Measurements from ENCODE around the gene RGCC.
A peak's percentile ranks its signal among the peaks of the same experiment; 100 is the strongest.

The RGCC gene

DNA sequence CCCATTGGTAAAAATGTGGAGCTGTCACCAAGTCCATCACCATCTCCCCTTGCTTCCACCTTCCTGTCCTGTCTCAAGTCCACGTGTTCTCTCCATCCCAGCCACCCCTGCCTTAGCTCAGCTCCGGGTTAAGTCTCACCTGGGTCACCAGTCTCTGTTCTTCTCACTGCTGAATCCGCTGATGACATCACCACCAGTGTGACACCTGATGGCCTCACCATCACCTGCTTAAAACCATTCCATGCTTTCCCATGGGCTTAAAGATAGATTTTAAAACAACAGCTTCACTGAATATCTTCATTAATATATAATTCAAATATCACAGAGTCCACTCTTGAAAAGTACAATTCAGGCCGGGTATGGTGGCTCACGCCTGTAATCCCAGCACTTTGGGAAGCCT, 42.1 kb downstream of the RGCC start:
- no peak for DNase-seq
- H3K9me3 ChIP-seq (replicated peaks; ENCODE audit: insufficient read depth, low read length): no peaks in the 10 kb centered on the region
- no peaks in the 10 kb centered on the region for H3K79me2 ChIP-seq (ENCODE audit: low read length)
- H2AFZ ChIP-seq (ENCODE audit: low read length): no peak overlapping the region
- H3K4me1 ChIP-seq (ENCODE audit: low read length): peaks cover 69% of the 10 kb centered on the region
- no peak overlapping the region for H3K4me3 ChIP-seq (ENCODE audit: low read length)
- H3K27me3 ChIP-seq (replicated peaks; ENCODE audit: insufficient read depth, low read length): no peaks in the 10 kb centered on the region
- peaks cover 31% of the 10 kb centered on the region for H3F3A ChIP-seq (ENCODE audit: insufficient read depth, low read length)
- H3K36me3 ChIP-seq (replicated peaks; ENCODE audit: insufficient read depth, low read length): no peaks in the 10 kb centered on the region
- no peaks in the 10 kb centered on the region for H4K20me1 ChIP-seq (ENCODE audit: insufficient read depth, low read length)
- TF ChIP-seq EZH2 (optimal IDR thresholded peaks at IDR 0.05; ENCODE audit: low read depth, low read length) (no peak), EZH2phosphoT487 (IDR thresholded peaks at IDR 0.05; ENCODE audit: low read length) (no peak)
- TF ChIP-seq, protein P1, sequence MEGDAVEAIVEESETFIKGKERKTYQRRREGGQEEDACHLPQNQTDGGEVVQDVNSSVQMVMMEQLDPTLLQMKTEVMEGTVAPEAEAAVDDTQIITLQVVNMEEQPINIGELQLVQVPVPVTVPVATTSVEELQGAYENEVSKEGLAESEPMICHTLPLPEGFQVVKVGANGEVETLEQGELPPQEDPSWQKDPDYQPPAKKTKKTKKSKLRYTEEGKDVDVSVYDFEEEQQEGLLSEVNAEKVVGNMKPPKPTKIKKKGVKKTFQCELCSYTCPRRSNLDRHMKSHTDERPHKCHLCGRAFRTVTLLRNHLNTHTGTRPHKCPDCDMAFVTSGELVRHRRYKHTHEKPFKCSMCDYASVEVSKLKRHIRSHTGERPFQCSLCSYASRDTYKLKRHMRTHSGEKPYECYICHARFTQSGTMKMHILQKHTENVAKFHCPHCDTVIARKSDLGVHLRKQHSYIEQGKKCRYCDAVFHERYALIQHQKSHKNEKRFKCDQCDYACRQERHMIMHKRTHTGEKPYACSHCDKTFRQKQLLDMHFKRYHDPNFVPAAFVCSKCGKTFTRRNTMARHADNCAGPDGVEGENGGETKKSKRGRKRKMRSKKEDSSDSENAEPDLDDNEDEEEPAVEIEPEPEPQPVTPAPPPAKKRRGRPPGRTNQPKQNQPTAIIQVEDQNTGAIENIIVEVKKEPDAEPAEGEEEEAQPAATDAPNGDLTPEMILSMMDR (IDR thresholded peaks at IDR 0.05; ENCODE audit: low read length): no peak
- no peaks in the 10 kb centered on the region for H3K9me2 ChIP-seq (replicated peaks; ENCODE audit: insufficient read depth, low read length)
- no peak overlapping the region for H3K9ac ChIP-seq (ENCODE audit: low read length)
- no peak overlapping the region for H3K27ac ChIP-seq (ENCODE audit: low read length)
- no peak overlapping the region for H3K4me2 ChIP-seq (ENCODE audit: low read depth, low read length)

DNA sequence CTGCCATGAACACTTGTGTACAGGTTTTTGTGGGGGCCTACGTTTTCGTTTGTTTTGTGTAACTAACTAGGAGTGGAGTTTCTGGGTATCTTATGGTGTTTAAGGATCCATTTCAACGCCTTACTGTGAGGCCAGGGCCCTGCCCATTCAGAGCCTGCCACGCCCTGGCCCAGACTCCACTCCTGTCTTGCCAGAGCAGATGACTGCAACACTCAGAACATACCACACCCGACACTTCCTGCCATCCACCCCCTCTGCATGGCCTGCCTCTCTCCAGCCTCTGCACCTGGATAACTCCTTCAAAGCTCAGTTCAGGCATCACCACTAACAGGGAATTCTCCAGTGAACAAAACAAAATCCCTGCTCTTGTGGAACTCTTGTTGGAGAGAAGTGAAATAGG, 43.2 kb downstream of the RGCC start:
- TF ChIP-seq, protein P1 (IDR thresholded peaks at IDR 0.05; ENCODE audit: low read length): no peak
- TF ChIP-seq EZH2phosphoT487 (IDR thresholded peaks at IDR 0.05; ENCODE audit: low read length) (no peak), EZH2 (optimal IDR thresholded peaks at IDR 0.05; ENCODE audit: low read depth, low read length) (no peak)
- Histone ChIP-seq H4K20me1 (ENCODE audit: insufficient read depth, low read length) (no peaks in the 10 kb centered on the region), H3K4me2 (ENCODE audit: low read depth, low read length) (peak overlapping the region; percentile 65), H3K27ac (ENCODE audit: low read length) (peak overlapping the region; percentile 100), H3K27me3 (replicated peaks; ENCODE audit: insufficient read depth, low read length) (no peaks in the 10 kb centered on the region), H3K36me3 (replicated peaks; ENCODE audit: insufficient read depth, low read length) (no peaks in the 10 kb centered on the region), H3K4me3 (ENCODE audit: low read length) (no peak overlapping the region), H3K9ac (ENCODE audit: low read length) (peak overlapping the region; percentile 69; the same call in 1 of the 2 replicates), H2AFZ (ENCODE audit: low read length) (0 out of 2 replicates have a peak overlapping the region, but pooled peaks have one; percentile 15), H3K9me2 (replicated peaks; ENCODE audit: insufficient read depth, low read length) (no peaks in the 10 kb centered on the region), H3F3A (ENCODE audit: insufficient read depth, low read length) (peaks cover 31% of the 10 kb centered on the region), H3K9me3 (replicated peaks; ENCODE audit: insufficient read depth, low read length) (no peaks in the 10 kb centered on the region), H3K4me1 (ENCODE audit: low read length) (peaks cover 67% of the 10 kb centered on the region), H3K79me2 (ENCODE audit: low read length) (no peaks in the 10 kb centered on the region)
- DNase-seq: peak; percentile 34

DNA sequence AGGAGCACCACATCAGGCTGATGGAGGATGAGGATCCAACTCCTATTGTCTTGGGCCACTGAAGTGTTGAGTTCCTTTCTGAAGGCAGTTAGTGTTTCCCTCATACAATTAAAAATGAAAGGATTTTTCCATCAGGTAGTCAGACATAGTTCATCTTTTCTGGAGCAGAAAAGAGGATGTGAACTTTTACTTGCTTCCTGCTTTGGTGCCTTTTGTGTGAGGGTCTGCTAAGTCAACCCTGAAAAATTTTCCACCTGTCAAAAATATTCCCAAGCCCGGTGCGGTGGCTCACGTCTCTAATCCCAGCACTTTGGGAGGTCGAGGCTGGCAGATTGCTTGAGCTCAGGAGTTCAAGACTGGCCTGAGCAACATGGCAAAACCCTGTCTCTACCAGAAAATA, 43.9 kb downstream of the RGCC start:
- no peaks in the 10 kb centered on the region for H3K79me2 ChIP-seq (ENCODE audit: low read length)
- TF ChIP-seq EZH2 (optimal IDR thresholded peaks at IDR 0.05; ENCODE audit: low read depth, low read length) (no peak), EZH2phosphoT487 (IDR thresholded peaks at IDR 0.05; ENCODE audit: low read length) (no peak)
- TF ChIP-seq, protein P1 (IDR thresholded peaks at IDR 0.05; ENCODE audit: low read length): no peak
- peak overlapping the region; percentile 65 for H3K4me2 ChIP-seq (ENCODE audit: low read depth, low read length)
- H3K27me3 ChIP-seq (replicated peaks; ENCODE audit: insufficient read depth, low read length): no peaks in the 10 kb centered on the region
- H3K9me3 ChIP-seq (replicated peaks; ENCODE audit: insufficient read depth, low read length): no peaks in the 10 kb centered on the region
- H3K9me2 ChIP-seq (replicated peaks; ENCODE audit: insufficient read depth, low read length): no peaks in the 10 kb centered on the region
- H4K20me1 ChIP-seq (ENCODE audit: insufficient read depth, low read length): no peaks in the 10 kb centered on the region
- peak overlapping the region; percentile 100 for H3K27ac ChIP-seq (ENCODE audit: low read length)
- H2AFZ ChIP-seq (ENCODE audit: low read length): 0 out of 2 replicates have a peak overlapping the region, but pooled peaks have one; percentile 15
- H3K9ac ChIP-seq (ENCODE audit: low read length): peak overlapping the region; percentile 69; the same call in 1 of the 2 replicates
- H3F3A ChIP-seq (ENCODE audit: insufficient read depth, low read length): peaks cover 27% of the 10 kb centered on the region
- no peak overlapping the region for H3K4me3 ChIP-seq (ENCODE audit: low read length)
- no peaks in the 10 kb centered on the region for H3K36me3 ChIP-seq (replicated peaks; ENCODE audit: insufficient read depth, low read length)
- H3K4me1 ChIP-seq (ENCODE audit: low read length): peaks cover 60% of the 10 kb centered on the region
- no peak for DNase-seq

Data from MM.1S (cell line).